ENCODE data around the gene RUNDC3A.
"Not testable (repeated sequence)": the region's sequence is repeated elsewhere in the genome, so short reads cannot be mapped to it uniquely, and the experiment has no call there.

Gene RUNDC3A

DNA sequence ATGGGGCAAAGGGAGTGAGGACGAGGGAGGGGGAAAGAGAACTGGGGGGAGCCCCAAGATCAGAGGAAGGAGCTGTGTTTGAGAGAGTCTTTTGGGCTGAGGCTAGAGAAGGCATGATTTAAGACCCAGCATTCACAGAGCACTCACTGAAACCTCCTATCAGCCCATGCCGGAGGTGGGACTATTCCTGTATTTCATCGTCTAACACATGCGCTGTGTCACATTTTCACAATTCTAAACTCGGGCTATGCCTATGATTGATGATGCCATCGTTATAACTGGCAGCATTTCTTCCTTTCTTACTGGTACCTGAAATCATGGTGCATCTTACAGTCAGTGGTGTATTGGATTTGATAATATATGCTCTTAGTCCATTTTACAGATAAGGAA lies 51.7 kb downstream of the RUNDC3A start:
- no peak for DNase-seq

DNA sequence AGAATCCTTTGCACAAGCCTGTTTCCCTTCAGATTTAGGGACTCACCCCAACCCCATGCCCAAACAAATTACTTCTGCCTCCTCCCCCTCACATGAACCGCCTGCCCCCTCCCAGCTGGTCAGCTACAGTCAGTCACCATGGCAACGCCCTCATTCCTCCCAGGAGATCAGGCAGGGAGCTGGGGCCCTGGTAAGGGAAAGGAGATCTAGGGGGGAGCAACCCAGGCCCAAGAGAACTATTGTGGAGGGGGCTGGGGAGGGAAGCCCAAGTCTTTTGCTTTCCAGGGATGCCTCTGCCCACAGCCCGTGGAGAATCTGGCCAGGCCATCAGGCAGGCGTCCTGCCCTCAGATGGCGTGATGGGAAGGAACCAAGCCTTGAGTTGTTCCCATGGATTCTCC lies 52.4 kb downstream of the RUNDC3A start:
- peak in 1 of 14 donors; percentile 51 for DNase-seq

DNA sequence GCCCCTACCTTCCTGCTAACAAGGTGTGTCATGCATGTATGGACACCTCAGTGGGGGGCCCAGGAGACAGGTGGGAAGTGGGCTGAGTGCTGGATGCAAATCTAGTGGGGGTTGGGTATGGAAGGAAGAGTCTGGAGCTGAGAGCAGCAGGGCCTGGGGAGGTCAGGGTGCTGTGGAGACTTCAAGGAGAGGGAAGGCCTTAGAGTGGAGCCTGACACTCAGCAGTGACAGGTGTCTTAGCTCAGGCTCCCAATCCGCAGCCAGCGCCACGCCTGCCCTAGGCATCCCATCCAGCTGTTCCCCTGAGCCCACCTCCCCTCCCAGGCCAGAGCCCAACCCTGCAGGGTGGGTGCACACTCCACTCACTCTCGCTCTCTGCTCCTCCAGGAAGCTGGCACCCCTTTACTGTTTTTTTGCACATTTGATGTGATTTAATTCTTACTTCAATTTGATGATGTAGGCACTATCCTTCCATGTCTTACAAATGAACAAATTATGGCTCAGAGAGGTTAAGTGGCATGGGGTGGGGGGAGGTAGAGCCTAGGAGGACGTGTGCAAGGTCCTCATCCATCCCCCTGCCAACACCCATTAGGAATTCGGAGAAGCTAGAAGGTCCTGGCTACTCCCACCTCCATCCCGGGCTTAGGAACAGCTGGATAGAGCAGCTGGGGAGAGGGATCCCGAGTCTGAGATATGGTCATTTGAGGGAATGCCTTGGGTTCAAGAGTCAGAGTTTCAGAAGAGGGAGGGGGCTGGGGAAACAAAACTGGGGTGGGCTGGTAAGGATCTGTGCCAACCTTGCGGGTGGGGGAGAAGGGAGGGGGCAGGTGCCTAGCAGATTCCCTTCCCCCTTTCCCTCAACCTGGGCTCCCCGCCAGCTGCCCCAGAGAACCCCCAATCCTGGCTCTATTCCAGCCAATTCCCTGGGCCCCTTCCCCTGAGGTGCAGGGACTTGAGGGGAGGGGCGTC lies 53.2 kb downstream of the RUNDC3A start:
- no peak for DNase-seq

DNA sequence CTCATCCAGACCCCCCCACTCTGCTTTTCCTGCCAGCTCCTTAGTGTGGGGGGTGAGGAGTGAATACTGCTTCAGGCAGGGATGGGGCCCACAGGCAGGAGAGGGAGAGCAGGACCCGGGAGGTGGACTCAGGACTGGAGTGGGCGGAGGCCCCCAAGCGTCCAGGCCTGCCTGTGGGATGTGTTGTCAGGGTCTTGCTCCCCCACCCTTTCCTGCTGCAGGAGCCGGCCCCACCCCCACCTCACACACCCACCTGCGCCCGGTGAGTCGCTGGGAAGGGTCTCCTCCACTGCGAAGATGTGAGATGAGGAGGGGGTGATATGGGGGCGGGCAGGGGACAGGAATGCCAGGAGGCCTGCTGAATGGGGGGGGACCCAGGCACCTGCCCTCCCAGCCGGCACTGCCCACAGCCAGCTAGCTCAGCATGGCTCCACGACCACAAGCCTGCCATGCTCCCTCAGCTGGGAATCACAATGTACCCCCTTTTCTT lies 54.1 kb downstream of the RUNDC3A start:
- no peak for DNase-seq

DNA sequence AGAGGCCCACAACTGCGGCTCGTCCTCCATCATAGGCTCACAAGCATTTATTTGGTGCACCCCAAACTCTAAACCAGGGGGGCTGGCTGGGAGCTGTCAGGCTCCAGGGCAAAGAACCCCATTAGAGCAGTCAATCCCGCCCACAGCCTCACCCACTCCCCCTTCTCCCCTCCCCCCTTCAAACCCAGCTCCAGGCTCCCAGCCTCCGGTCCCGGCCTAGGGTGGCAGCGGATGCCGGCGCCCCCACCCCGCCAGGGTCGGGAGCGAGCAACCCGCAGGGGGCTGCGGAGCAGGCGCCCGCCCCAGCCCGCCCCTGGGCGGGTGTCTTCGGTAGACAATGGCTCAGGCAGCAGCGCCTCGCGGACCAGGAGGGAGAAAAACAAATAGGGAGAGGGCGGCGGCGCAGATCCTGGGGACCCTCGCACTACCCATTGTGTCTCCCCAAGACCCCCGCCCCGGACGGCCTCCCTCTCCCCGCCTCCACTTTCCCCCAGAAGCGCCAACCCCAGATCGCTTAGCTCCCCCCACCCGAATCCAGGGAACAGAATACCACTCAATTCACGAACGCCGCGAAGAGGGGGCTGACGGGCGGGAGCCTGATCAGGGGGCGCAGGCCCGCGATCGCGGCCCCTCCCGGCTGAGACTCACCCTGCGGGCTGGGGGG lies 54.7 kb downstream of the RUNDC3A start:
- peak in 1 of 14 donors; percentile 31 for DNase-seq

DNA sequence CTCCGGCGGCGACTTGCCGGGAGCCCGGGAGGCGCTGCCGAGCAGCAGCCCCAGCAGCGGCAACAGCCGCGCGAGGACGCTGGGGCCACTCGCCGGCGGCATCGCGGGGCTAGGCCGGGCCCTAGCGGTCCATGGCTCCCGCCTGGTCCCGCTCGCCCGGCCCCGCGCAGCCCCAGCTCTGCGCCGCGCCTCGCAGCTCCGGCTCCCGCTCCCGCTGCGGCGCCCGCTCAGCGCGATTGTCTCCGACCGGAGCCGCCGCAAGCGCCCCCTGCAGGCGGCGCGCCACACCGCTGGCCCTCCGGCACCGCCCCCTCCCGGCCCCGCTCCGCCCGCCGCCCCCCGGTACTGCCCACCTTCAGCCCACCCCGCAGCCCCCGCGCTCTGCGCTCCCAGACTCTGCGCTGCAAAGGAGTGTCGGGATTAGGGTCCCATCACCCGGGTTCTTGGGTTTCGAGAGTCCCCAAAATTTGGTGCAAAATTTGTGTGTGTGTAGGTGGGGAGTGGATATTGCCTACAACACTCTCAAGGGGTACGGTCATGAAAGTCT lies 55.3 kb downstream of the RUNDC3A start, which contains the start of gene FAM171A2:
TSS of gene FAM171A2 (minus strand) at position 241 of the 547 bp plus-strand sequence. CDS start at position 102, 139 bp downstream.
- DNase-seq = peak in 7 of 14 donors; percentile 14 to 53 (median 39)

DNA sequence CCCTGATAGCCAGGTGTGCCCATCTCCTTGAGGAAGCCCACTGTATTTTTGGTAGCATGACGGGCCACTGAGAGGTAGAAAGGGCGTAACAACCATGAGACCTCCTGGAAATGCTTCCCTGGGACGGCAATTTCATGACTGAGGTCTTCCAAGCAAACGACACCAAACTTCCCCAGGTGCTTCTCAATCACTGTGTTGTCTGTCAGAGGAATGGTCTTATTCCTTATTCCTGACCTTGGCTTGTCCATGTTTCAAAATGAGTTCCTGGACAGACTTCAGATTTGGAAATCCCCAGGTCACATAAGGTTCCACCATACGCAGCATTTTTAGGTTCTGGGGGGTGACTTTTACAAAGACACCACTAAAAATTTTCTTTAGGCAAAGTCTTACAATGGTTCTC lies 56.6 kb downstream of the RUNDC3A start:
- not testable (repeated sequence) for DNase-seq

DNA sequence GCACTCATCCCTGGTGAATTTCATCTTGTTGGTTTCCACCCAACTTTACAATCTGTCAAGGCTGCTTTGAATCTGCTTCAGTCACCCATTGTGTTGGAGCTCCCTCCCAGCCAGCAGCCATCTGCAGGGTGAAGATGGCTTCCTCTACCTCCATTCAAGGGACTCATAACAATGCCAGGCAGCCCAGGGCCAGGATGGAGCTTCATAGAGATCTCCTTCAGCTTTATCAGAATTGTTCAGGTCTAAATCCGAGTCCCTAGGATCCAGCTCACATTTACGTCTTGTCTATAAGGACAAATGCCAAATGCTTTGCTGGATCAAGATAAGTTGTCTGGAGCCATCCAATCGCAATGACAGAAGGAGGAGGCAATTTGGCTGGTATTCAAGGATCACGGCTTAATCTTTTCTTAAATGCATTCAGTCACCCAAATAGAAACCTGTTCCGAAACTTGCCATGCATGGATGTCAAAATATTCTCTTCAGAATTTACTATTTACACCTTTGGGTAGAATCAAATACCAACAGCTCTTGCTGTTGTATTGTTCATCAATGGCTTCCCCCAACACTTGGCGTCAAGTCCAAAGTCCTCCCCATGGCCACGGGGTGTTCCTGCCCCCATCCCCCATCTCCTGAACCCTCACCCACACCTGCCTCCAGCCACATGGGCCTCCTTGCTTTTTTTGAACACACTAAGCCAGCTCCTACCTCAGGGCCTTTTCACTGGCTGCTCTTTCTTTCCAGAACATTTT lies 59.0 kb downstream of the RUNDC3A start:
- peak in 1 of 14 donors; percentile 83 for DNase-seq

All from C1 segment of cervical spinal cord (tissue), 14 donors.